HepG2 (cell line): ENCODE measurements around the gene SLX9. TPM values are rescaled to one million over a fixed set of nuclear protein-coding genes. Genes with fewer than 3 reads are reported as not detected.
A peak's percentile ranks its signal among the peaks of the same experiment; 100 is the strongest.

Source experiments
- HDAC2 ChIP-seq: sonication (generic); formaldehyde crosslinking; IDR thresholded peaks from 2 replicates; pipeline ENCODE4 v1.4.0; 2020; ENCODE audit warnings: missing genetic modification reagents
- JUN ChIP-seq: sonication (generic); formaldehyde crosslinking; IDR thresholded peaks from 2 replicates; pipeline ENCODE4 v1.4.0; 2020; ENCODE audit warnings: mild to moderate bottlenecking, missing genetic modification reagents
- JUND ChIP-seq: sonication (generic); formaldehyde crosslinking; IDR thresholded peaks from 2 replicates; pipeline ENCODE4 v1.8.0; 2022; ENCODE audit warnings: mild to moderate bottlenecking, missing genetic modification reagents
- MIER2 ChIP-seq: IDR thresholded peaks from 2 replicates; pipeline ENCODE4 v1.6.1; 2016; ENCODE audit warnings: missing biosample characterization, missing genetic modification reagents
- PHF8 ChIP-seq: sonication (generic); formaldehyde crosslinking; IDR thresholded peaks from 2 replicates; pipeline ENCODE4 v1.5.0; 2020; ENCODE audit warnings: missing genetic modification reagents
- POGZ ChIP-seq: sonication (generic); formaldehyde crosslinking; IDR thresholded peaks from 2 replicates; pipeline ENCODE4 v1.4.0; 2020; ENCODE audit warnings: mild to moderate bottlenecking, missing genetic modification reagents
- RBAK ChIP-seq: sonication (generic); formaldehyde crosslinking; IDR thresholded peaks from 2 replicates; pipeline ENCODE4 v1.5.1; 2020; ENCODE audit warnings: mild to moderate bottlenecking, missing genetic modification reagents
- RCOR2 ChIP-seq: IDR thresholded peaks from 2 replicates; pipeline ENCODE4 v1.6.1; 2016; ENCODE audit warnings: missing biosample characterization, missing genetic modification reagents
- RORA ChIP-seq: sonication (generic); formaldehyde crosslinking; IDR thresholded peaks from 2 replicates; pipeline ENCODE4 v1.5.0; 2020; ENCODE audit warnings: mild to moderate bottlenecking, missing genetic modification reagents, moderate library complexity
- SALL1 ChIP-seq: sonication (generic); formaldehyde crosslinking; IDR thresholded peaks from 2 replicates; pipeline ENCODE4 v1.8.0; 2022; ENCODE audit warnings: mild to moderate bottlenecking, missing genetic modification reagents
- SRSF9 ChIP-seq: fragments of 200-400 bp; formaldehyde crosslinking; IDR thresholded peaks from 2 replicates; pipeline ENCODE4 v1.6.1; 2018; ENCODE audit warnings: borderline replicate concordance, mild to moderate bottlenecking, low read depth, low read length; ENCODE audit not compliant: insufficient read depth, poor library complexity, severe bottlenecking
- ZFP82 ChIP-seq: sonication (generic); formaldehyde crosslinking; IDR thresholded peaks from 2 replicates; pipeline ENCODE4 v1.5.1; 2020; ENCODE audit warnings: mild to moderate bottlenecking, missing genetic modification reagents, borderline replicate concordance
- ZNF382 ChIP-seq: sonication (generic); formaldehyde crosslinking; IDR thresholded peaks from 2 replicates; pipeline ENCODE4 v1.5.0; 2020; ENCODE audit warnings: missing genetic modification reagents, mild to moderate bottlenecking, borderline replicate concordance
- ZNF510 ChIP-seq: sonication (generic); formaldehyde crosslinking; IDR thresholded peaks from 2 replicates; pipeline ENCODE4 v1.4.0; 2020; ENCODE audit warnings: low read depth, mild to moderate bottlenecking, missing genetic modification reagents
- ZNF878 ChIP-seq: sonication (generic); formaldehyde crosslinking; IDR thresholded peaks from 2 replicates; pipeline ENCODE4 v1.8.1; 2023; ENCODE audit warnings: mild to moderate bottlenecking, missing genetic modification reagents, moderate library complexity
- ZNF883 ChIP-seq: sonication (generic); formaldehyde crosslinking; IDR thresholded peaks from 2 replicates; pipeline ENCODE4 v1.5.1; 2020; ENCODE audit warnings: mild to moderate bottlenecking, missing genetic modification reagents; ENCODE audit errors: not compliant biosample characterization
- polyA plus RNA-seq, 8 experiments: library from polyadenylated mRNA; depleted of rRNA in 3 of 8; stranded (reverse) in 7 of 8; unstranded in 1 of 8; fragments of >200 nt; fragmentation: Illumina TruSeq in 4 of 8; extraction: Trizol in 4 of 8; gene quantifications; 2 replicates each; pipeline versions ENCODE4 v1.2.1 to v1.2.3, GENCODE V29; 2011 to 2016; ENCODE audit warnings: low read depth in 4 of 8, missing spikeins in 1 of 8, mixed read lengths in 1 of 8; ENCODE audit not compliant: insufficient read depth in 1 of 8
- total RNA-seq, 5 experiments: library from RNA; depleted of rRNA; stranded (reverse); fragments of >200 nt; fragmentation: Illumina TruSeq; extraction: Trizol; gene quantifications; 2 replicates each; pipeline ENCODE4 v1.2.3, GENCODE V29; 2016; ENCODE audit warnings: low read depth in 1 of 5
- TF ChIP-seq, protein P1 (sequence below): sonication (generic); formaldehyde crosslinking; IDR thresholded peaks from 2 replicates; pipeline ENCODE4 v1.8.0; 2022; ENCODE audit warnings: missing genetic modification reagents, mild to moderate bottlenecking, moderate library complexity, borderline replicate concordance
- TF ChIP-seq, protein P2 (sequence below): sonication (generic); formaldehyde crosslinking; IDR thresholded peaks from 2 replicates; pipeline ENCODE4 v1.4.0; 2020; ENCODE audit warnings: mild to moderate bottlenecking, missing genetic modification reagents
- TF ChIP-seq, protein P3 (sequence below), 2 experiments: sonication (generic) in 1 of 2; formaldehyde crosslinking in 1 of 2; IDR thresholded peaks; 2 replicates each; pipeline versions ENCODE4 v1.4.0 to v1.6.1; 2018 to 2020; ENCODE audit warnings: missing genetic modification reagents in 2 of 2, borderline replicate concordance in 1 of 2, low read depth in 1 of 2, mild to moderate bottlenecking in 1 of 2, missing biosample characterization in 1 of 2

Gene SLX9
- total and polyA plus RNA-seq, 2 of the 13 experiments (the other 11 are each of a cell fraction or from before 2014, with no cell fraction given): 21.0 to 47.1 TPM

DNA sequence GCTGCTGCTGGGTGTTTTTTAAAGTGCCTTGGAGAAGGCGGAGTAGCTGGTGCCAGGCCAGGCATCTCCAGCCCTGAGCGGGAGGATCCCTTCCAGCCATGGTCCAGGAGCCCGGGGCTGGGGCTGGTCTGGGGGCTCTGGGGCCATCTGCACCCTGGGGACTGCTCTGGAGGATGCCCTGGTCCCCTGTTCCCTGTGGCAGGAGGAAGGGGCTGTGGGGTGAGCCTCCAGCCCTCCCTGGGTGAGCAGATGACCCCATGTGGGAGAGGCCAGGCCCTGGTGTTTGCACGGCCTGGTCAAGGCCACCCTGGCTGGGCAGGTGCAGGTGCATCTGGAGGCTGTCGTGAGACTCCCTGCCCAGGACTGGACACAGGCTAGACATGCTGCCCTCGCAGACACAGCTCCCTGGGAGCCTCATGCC, 56.7 kb downstream of the SLX9 start (continued):
- TF ChIP-seq ZNF382 (no peak), ZNF510 (no peak), ZNF878 (no peak), POGZ (CRISPR knock-in tag) (no peak), PHF8 (CRISPR knock-in tag) (no peak), SALL1 (CRISPR knock-in tag) (0 out of 2 replicates have a peak, but pooled peaks have one; percentile 18), ZNF883 (CRISPR knock-in tag) (no peak), SRSF9 (no peak), RCOR2 (CRISPR knock-in tag) (no peak), JUN (CRISPR knock-in tag) (no peak), MIER2 (CRISPR knock-in tag) (no peak), JUND (CRISPR knock-in tag) (no peak), HDAC2 (CRISPR knock-in tag) (no peak), RBAK (CRISPR knock-in tag) (no peak), ZFP82 (CRISPR knock-in tag) (no peak), RORA (CRISPR knock-in tag) (no peak)
- TF ChIP-seq, protein P1, sequence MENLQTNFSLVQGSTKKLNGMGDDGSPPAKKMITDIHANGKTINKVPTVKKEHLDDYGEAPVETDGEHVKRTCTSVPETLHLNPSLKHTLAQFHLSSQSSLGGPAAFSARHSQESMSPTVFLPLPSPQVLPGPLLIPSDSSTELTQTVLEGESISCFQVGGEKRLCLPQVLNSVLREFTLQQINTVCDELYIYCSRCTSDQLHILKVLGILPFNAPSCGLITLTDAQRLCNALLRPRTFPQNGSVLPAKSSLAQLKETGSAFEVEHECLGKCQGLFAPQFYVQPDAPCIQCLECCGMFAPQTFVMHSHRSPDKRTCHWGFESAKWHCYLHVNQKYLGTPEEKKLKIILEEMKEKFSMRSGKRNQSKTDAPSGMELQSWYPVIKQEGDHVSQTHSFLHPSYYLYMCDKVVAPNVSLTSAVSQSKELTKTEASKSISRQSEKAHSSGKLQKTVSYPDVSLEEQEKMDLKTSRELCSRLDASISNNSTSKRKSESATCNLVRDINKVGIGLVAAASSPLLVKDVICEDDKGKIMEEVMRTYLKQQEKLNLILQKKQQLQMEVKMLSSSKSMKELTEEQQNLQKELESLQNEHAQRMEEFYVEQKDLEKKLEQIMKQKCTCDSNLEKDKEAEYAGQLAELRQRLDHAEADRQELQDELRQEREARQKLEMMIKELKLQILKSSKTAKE (CRISPR knock-in tag): peak; percentile 69
- TF ChIP-seq, protein P2, sequence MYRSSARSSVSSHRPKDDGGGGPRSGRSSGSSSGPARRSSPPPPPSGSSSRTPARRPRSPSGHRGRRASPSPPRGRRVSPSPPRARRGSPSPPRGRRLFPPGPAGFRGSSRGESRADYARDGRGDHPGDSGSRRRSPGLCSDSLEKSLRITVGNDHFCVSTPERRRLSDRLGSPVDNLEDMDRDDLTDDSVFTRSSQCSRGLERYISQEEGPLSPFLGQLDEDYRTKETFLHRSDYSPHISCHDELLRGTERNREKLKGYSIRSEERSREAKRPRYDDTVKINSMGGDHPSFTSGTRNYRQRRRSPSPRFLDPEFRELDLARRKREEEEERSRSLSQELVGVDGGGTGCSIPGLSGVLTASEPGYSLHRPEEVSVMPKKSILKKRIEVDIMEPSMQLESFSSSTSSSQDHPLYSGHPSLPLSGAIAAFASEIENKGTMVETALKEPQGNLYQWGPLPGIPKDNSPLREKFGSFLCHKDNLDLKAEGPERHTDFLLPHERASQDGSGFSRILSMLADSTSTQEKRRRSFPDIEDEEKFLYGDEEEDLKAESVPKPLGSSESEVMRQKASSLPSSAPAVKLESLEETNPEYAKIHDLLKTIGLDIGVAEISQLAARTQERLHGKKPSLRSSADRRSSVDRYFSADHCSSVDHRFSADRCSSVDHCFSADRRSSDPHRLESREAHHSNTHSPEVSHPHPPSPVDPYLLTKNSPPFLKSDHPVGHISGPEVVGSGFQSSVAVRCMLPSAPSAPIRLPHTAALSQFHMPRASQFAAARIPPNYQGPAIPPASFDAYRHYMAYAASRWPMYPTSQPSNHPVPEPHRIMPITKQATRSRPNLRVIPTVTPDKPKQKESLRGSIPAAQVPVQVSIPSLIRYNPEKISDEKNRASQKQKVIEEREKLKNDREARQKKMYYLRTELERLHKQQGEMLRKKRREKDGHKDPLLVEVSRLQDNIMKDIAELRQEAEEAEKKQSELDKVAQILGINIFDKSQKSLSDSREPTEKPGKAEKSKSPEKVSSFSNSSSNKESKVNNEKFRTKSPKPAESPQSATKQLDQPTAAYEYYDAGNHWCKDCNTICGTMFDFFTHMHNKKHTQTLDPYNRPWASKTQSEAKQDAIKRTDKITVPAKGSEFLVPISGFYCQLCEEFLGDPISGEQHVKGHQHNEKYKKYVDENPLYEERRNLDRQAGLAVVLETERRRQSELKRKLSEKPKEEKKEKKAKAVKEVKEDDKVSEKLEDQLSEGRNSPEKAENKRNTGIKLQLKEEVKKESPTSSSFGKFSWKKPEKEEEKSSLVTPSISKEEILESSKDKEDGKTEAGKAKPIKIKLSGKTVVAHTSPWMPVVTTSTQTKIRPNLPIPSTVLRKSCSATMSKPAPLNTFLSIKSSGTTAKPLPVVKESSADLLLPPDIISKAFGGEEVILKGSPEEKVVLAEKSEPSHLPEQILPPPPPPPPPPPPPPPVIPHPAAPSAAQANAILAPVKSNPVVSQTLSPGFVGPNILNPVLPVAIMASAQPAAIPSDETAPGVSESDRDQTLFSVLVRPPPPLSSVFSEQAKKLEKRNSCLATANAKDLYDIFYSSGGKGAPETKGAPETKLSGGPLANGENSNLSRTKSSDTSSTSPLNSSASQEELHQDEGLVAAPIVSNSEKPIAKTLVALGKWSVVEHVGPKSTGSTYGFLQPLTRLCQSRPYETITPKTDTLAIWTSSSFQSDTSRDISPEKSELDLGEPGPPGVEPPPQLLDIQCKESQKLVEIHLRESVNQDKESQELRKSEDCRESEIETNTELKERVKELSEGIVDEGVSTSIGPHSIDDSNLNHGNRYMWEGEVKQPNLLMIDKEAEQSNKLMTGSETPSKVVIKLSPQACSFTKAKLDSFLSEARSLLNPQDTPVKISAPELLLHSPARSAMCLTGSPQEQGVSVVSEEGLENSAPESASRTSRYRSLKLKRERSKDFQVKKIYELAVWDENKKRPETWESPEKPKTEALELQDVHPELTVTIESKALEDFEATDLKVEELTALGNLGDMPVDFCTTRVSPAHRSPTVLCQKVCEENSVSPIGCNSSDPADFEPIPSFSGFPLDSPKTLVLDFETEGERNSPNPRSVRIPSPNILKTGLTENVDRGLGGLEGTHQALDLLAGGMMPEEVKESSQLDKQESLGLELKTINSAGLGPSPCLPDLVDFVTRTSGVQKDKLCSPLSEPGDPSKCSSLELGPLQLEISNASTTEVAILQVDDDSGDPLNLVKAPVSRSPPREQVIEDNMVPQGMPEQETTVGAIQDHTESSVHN (CRISPR knock-in tag): no peak
- TF ChIP-seq, protein P3, sequence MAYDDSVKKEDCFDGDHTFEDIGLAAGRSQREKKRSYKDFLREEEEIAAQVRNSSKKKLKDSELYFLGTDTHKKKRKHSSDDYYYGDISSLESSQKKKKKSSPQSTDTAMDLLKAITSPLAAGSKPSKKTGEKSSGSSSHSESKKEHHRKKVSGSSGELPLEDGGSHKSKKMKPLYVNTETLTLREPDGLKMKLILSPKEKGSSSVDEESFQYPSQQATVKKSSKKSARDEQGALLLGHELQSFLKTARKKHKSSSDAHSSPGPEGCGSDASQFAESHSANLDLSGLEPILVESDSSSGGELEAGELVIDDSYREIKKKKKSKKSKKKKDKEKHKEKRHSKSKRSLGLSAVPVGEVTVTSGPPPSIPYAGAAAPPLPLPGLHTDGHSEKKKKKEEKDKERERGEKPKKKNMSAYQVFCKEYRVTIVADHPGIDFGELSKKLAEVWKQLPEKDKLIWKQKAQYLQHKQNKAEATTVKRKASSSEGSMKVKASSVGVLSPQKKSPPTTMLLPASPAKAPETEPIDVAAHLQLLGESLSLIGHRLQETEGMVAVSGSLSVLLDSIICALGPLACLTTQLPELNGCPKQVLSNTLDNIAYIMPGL (CRISPR knock-in tag; IDR thresholded peaks at IDR 0.05; ENCODE audit: borderline replicate concordance in 1 of 2, low read depth in 1 of 2): no peak
